SU-DHL-6 (cell line): Measurements from ENCODE around the gene HMGCL.
"Not testable (repeated sequence)": the region's sequence is repeated elsewhere in the genome, so short reads cannot be mapped to it uniquely, and the experiment has no call there.

Experiments
- H2AFZ ChIP-seq: fragments of 200-600 bp; sonication (generic); 2 replicates; pipeline ENCODE4 v1.6.1; 2014; ENCODE audit warnings: low read depth, mild to moderate bottlenecking, moderate library complexity, mixed read lengths, antibody characterized with exemption, low read length; ENCODE audit not compliant: severe bottlenecking
- H3F3A ChIP-seq: fragments of 200-600 bp; shearing (Covaris generic); 2 replicates; pipeline ENCODE4 v1.6.0; 2016; ENCODE audit warnings: antibody characterized with exemption, mild to moderate bottlenecking; ENCODE audit not compliant: insufficient read depth
- H3K27ac ChIP-seq: fragments of 200-600 bp; sonication (generic); 2 replicates; pipeline ENCODE4 v1.5.1; 2016; ENCODE audit warnings: low read depth, mild to moderate bottlenecking, low read length, moderate library complexity, mixed read lengths
- H3K27me3 ChIP-seq: fragments of 200-600 bp; sonication (generic), shearing (Covaris generic); 2 replicates; pipeline ENCODE4 v1.6.0; 2014; ENCODE audit warnings: mild to moderate bottlenecking, low read length
- H3K36me3 ChIP-seq: fragments of 200-600 bp; sonication (generic); 2 replicates; pipeline ENCODE4 v1.6.1; 2014; ENCODE audit warnings: mild to moderate bottlenecking, low read length, mixed read lengths
- H3K4me2 ChIP-seq: fragments of 300-600, 200-600 bp; shearing (Covaris generic), sonication (generic); 2 replicates; pipeline ENCODE4 v1.6.0; 2014; ENCODE audit warnings: low read length, low read depth, mild to moderate bottlenecking; ENCODE audit not compliant: poor library complexity, severe bottlenecking
- H3K4me3 ChIP-seq: fragments of 200-600 bp; sonication (generic); 2 replicates; pipeline ENCODE4 v1.5.1; 2014; ENCODE audit warnings: antibody characterized with exemption, low read length, mild to moderate bottlenecking, mixed read lengths; ENCODE audit not compliant: insufficient read depth, poor library complexity, severe bottlenecking
- H3K79me2 ChIP-seq: fragments of 200-600 bp; sonication (generic); 2 replicates; pipeline ENCODE4 v1.6.1; 2014; ENCODE audit warnings: mild to moderate bottlenecking, low read length, moderate library complexity; ENCODE audit not compliant: insufficient read depth
- H3K9ac ChIP-seq: fragments of 200-600 bp; sonication (generic); 2 replicates; pipeline ENCODE4 v1.7.0; 2014; ENCODE audit warnings: mild to moderate bottlenecking, low read length
- H3K9me2 ChIP-seq: fragments of 200-600 bp; sonication (generic); replicated peaks from 2 replicates; pipeline ENCODE4 v1.6.1; 2014; ENCODE audit warnings: low read length; ENCODE audit not compliant: insufficient read depth
- H3K9me3 ChIP-seq: fragments of 200-600 bp; sonication (generic); 2 replicates; pipeline ENCODE4 v1.6.1; 2014; ENCODE audit warnings: low read length, mixed read lengths; ENCODE audit not compliant: insufficient read depth
- H4K20me1 ChIP-seq: fragments of 200-600 bp; sonication (generic); 2 replicates; pipeline ENCODE4 v1.6.1; 2014; ENCODE audit warnings: low read depth, mild to moderate bottlenecking, antibody characterized with exemption, low read length, moderate library complexity, mixed read lengths
- CTCF ChIP-seq: fragments of 200-600 bp; sonication (generic); IDR thresholded peaks from one replicate; pipeline ENCODE4 v1.5.1; 2017; ENCODE audit warnings: antibody characterized with exemption, mild to moderate bottlenecking, low read length, moderate library complexity; ENCODE audit not compliant: insufficient read depth, poor library complexity, severe bottlenecking
- EZH2phosphoT487 ChIP-seq: fragments of 200-600 bp; sonication (generic), shearing (Covaris generic); conservative IDR thresholded peaks from 2 replicates; pipeline ENCODE4 v1.6.1; 2018; ENCODE audit warnings: mild to moderate bottlenecking, antibody characterized with exemption, low read length, moderate library complexity, mixed read lengths

HMGCL gene

GRCh38 chr1:23787701-23788100 lies 37.5 kb downstream of the HMGCL start:
- Histone ChIP-seq H3K27me3 (no peaks in the 10 kb centered on the region), H3K4me3 (no peak overlapping the region), H4K20me1 (no peaks in the 10 kb centered on the region), H3K9me2 (no peaks in the 10 kb centered on the region), H3K27ac (no peak overlapping the region), H3K79me2 (peaks cover 20% of the 10 kb centered on the region), H3K4me2 (no peak overlapping the region), H3K9ac (no peak overlapping the region), H2AFZ (no peak overlapping the region), H3F3A (peaks cover 16% of the 10 kb centered on the region), H3K36me3 (peaks cover 20% of the 10 kb centered on the region), H3K9me3 (no peaks in the 10 kb centered on the region)
- TF ChIP-seq EZH2phosphoT487 (no peak), CTCF (no peak)

- Histone ChIP-seq H2AFZ (no peak overlapping the region), H3K27me3 (no peaks in the 10 kb centered on the region), H3K9ac (no peak overlapping the region), H3F3A (peaks cover 13% of the 10 kb centered on the region), H4K20me1 (no peaks in the 10 kb centered on the region), H3K9me3 (no peaks in the 10 kb centered on the region), H3K9me2 (no peaks in the 10 kb centered on the region), H3K4me3 (no peak overlapping the region), H3K27ac (no peak overlapping the region), H3K4me2 (no peak overlapping the region), H3K36me3 (peaks cover 22% of the 10 kb centered on the region), H3K79me2 (peaks cover 17% of the 10 kb centered on the region)
- TF ChIP-seq EZH2phosphoT487 (no peak), CTCF (no peak)
These were observed 40.4 kb downstream of the HMGCL start for GRCh38 chr1:23784846-23785245.

GRCh38 chr1:23783141-23783540 lies 42.1 kb downstream of the HMGCL start:
- not testable (repeated sequence) for H4K20me1 ChIP-seq, H3K9me3 ChIP-seq, H3K27me3 ChIP-seq, H3F3A ChIP-seq, H3K9me2 ChIP-seq, H3K4me2 ChIP-seq, H3K27ac ChIP-seq, H3K4me3 ChIP-seq, H3K9ac ChIP-seq, H2AFZ ChIP-seq
- H3K36me3 ChIP-seq, result peaks cover 22% of the 10 kb centered on the region
- H3K79me2 ChIP-seq, result peaks cover 33% of the 10 kb centered on the region

- H3K27ac ChIP-seq, result no peak overlapping the region
- peak overlapping the region; percentile 97 for H3K4me2 ChIP-seq
- TF ChIP-seq CTCF (no peak), EZH2phosphoT487 (no peak)
- H3K9me2 ChIP-seq, result no peaks in the 10 kb centered on the region
- H3K79me2 ChIP-seq, result peaks cover 47% of the 10 kb centered on the region
- H3K27me3 ChIP-seq, result no peaks in the 10 kb centered on the region
- H2AFZ ChIP-seq, result no peak overlapping the region
- H3K9me3 ChIP-seq, result no peaks in the 10 kb centered on the region
- no peaks in the 10 kb centered on the region; the same call in 1 of the 2 replicates for H4K20me1 ChIP-seq
- no peak overlapping the region for H3K4me3 ChIP-seq
- H3K36me3 ChIP-seq, result peaks cover 7% of the 10 kb centered on the region; the same call in 1 of the 2 replicates
- H3F3A ChIP-seq, result peaks cover 5% of the 10 kb centered on the region
- peak overlapping the region; percentile 97 for H3K9ac ChIP-seq
These were observed 45.3 kb downstream of the HMGCL start for GRCh38 chr1:23779826-23780371.
